Spleen (tissue), 7 donors: ENCODE measurements around the gene GNG7.

Source experiments
- POLR2A ChIP-seq, 3 donors: fragments of 450-650 bp; IDR thresholded peaks; one replicate each; pipeline ENCODE4 v1.5.1; 2017; ENCODE audit warnings: antibody characterized with exemption in 3 of 3, mild to moderate bottlenecking in 1 of 3
- POLR2AphosphoS5 ChIP-seq, 3 donors: sonication (generic); formaldehyde crosslinking; IDR thresholded peaks; one replicate each; pipeline ENCODE4 v1.5.1; 2017; ENCODE audit warnings: antibody characterized with exemption in 3 of 3
- TF ChIP-seq, protein P1 (sequence below), 11 experiments: fragments of 200-600 bp in 7 of 11; fragments of 450-650 bp in 4 of 11; sonication (generic) in 4 of 11; IDR thresholded peaks in 8 of 11; conservative IDR thresholded peaks in 3 of 11; 1 replicate in 7 of 11; 2 replicates in 4 of 11; pipeline versions ENCODE4 v1.4.0 to v1.8.0; 2016 to 2021; ENCODE audit warnings: antibody characterized with exemption in 11 of 11, inconsistent platforms in 4 of 11, mild to moderate bottlenecking in 1 of 11
- donor health status: DM: no; HTN: no; CAD: no; lungs with moderate emphysema.
- donor health status: DM: no; HTN: no; CAD: no.
- donor health status: DM: no; HTN: no; CAD: no.

DNA sequence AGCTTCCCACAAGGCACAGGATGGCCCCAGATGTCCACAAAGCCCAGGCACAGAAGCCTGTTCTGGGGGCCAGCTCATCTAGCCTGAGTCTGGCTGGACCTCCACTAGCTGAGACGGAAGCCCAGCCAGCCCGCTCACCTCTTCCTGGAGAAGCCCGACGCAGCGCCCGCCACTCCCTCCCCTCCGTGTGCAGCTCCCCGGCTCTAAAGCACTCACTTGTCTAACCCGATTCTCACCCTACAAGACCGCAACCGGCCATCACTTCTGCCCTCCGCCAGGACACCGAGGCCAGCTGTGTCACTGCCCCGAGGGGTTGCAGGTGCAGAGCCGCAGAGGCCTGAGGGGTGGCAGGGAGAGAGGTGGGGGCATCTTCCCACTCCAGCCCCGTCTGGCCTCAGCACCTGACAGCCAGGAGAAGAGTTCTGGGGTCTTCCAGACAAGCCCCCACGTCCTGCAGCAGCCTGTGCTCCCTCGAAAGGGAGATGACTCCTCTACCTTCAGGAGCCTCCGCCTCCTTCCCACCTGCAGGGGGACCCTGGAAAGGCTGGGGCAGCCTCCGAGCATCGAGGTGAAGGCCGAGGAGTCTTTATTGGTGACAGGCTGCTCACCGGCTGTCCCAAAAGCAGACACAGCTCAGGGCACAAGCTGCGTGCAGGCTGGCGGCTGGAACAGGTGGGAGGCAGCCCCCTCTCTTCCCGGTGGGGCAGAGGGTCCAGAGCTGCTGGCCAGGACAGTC is 24.6 kb upstream of the GNG7 start:
- TF ChIP-seq, protein P1, sequence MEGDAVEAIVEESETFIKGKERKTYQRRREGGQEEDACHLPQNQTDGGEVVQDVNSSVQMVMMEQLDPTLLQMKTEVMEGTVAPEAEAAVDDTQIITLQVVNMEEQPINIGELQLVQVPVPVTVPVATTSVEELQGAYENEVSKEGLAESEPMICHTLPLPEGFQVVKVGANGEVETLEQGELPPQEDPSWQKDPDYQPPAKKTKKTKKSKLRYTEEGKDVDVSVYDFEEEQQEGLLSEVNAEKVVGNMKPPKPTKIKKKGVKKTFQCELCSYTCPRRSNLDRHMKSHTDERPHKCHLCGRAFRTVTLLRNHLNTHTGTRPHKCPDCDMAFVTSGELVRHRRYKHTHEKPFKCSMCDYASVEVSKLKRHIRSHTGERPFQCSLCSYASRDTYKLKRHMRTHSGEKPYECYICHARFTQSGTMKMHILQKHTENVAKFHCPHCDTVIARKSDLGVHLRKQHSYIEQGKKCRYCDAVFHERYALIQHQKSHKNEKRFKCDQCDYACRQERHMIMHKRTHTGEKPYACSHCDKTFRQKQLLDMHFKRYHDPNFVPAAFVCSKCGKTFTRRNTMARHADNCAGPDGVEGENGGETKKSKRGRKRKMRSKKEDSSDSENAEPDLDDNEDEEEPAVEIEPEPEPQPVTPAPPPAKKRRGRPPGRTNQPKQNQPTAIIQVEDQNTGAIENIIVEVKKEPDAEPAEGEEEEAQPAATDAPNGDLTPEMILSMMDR (IDR thresholded peaks at IDR 0.05 in 8 of 11, conservative IDR thresholded peaks at IDR 0.05 in 3 of 11) = no peak
- TF ChIP-seq POLR2AphosphoS5 (IDR thresholded peaks at IDR 0.05) = peak in 1 of 3 donors; percentile 24
- no peak for TF ChIP-seq POLR2A (IDR thresholded peaks at IDR 0.05)
